A549 treated with AZD9567 at 1 μM for 4 hours (cell line): ENCODE measurements around the gene OR4S1. TPM values are rescaled to one million over a fixed set of nuclear protein-coding genes. Genes with fewer than 3 reads are reported as not detected.

ENCODE experiments used
- total RNA-seq: library from RNA; stranded (reverse); fragments of 200-300 nt; extraction: Qiagen RNA extraction; gene quantifications from 5 replicates; pipeline ENCODE4 v1.2.3, GENCODE V29; 2022; ENCODE audit not compliant: insufficient read depth

OR4S1 gene
- total RNA-seq: not detected in 5 replicates

DNA sequence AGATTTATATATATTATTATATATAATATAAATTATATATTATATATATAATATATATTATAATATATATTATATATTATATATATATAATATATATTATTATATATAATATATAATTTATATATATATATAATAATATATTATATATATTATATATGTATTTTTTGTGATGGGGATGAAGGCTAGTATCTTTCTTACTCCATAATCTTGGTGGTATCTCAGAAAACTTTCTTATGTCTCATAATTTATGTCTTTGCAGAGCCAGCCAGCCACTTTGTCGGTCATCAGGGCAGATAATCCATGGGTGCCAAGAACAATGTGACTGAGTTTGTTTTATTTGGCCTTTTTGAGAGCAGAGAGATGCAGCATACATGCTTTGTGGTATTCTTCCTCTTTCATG, at the start of gene OR4S1:
Gene OR4S1, plus strand, starts transcription at position 301 of the 400 bp plus-strand sequence. Its CDS starts 0 bp downstream, at position 301.

GRCh38 chr11:48263423-48263911, 42.6 kb upstream of the OR4S1 start, which contains the start of gene OR4X1:
OR4X1 (plus strand) TSS chr11:48263861; CDS start chr11:48263861, 0 bp downstream.

GRCh38 chr11:48324620-48325019, 18.6 kb downstream of the OR4S1 start, which contains the start of gene OR4C3:
OR4C3 (plus strand) TSS chr11:48324920; CDS start chr11:48325022, 102 bp downstream.

Other genes with a start within 250 kb of the OR4S1 start
- not detected in 5 replicates for gene OR4B1, start 89.4 kb upstream of the OR4S1 start, total RNA-seq
- gene OR4X2, start 61.1 kb upstream of the OR4S1 start, total RNA-seq: not detected in 5 replicates
- not detected in 5 replicates for gene OR4X1, start 42.4 kb upstream of the OR4S1 start, total RNA-seq
- not detected in 5 replicates for gene OR4C3, start 18.7 kb downstream of the OR4S1 start, total RNA-seq
- gene OR4C5, start 60.2 kb downstream of the OR4S1 start, total RNA-seq: not detected in 5 replicates
- not detected in 5 replicates for gene OR4A47, start 182.6 kb downstream of the OR4S1 start, total RNA-seq